ENCODE data around the gene GMPR2. TPM values are rescaled to one million over a fixed set of nuclear protein-coding genes. Genes with fewer than 3 reads are reported as not detected.
A peak's percentile ranks its signal among the peaks of the same experiment; 100 is the strongest.

The GMPR2 gene
- total and polyA plus RNA-seq, 2 of the 13 experiments (the other 11 are each of a cell fraction or from before 2014, with no cell fraction given): 210 to 273 TPM

GRCh38 chr14:24212924-24213865 lies 19.5 kb upstream of the GMPR2 start, which contains the start of gene CHMP4A (continued):
- TF ChIP-seq ZNF562 (CRISPR knock-in tag; IDR thresholded peaks at IDR 0.05; ENCODE audit: borderline replicate concordance) (no peak), POGK (CRISPR knock-in tag; conservative IDR thresholded peaks at IDR 0.05) (peak; percentile 98), SP140L (CRISPR knock-in tag; IDR thresholded peaks at IDR 0.05; ENCODE audit: borderline replicate concordance) (peak; percentile 56; the same call in 1 of the 2 replicates), ZSCAN12 (CRISPR knock-in tag; IDR thresholded peaks at IDR 0.05) (peak; percentile 95; the same call in 1 of the 2 replicates), ZBTB40 (IDR thresholded peaks at IDR 0.05) (no peak), ZBTB40 (CRISPR knock-in tag; IDR thresholded peaks at IDR 0.05) (peak; percentile 82), ZNF468 (CRISPR knock-in tag; IDR thresholded peaks at IDR 0.05) (no peak; the same call in 1 of the 2 replicates), TEAD2 (CRISPR knock-in tag; IDR thresholded peaks at IDR 0.05) (peak; percentile 84; the same call in 1 of the 2 replicates), ARID5B (CRISPR knock-in tag; IDR thresholded peaks at IDR 0.05) (peak; percentile 88; the same call in 1 of the 2 replicates), GPBP1L1 (CRISPR knock-in tag; IDR thresholded peaks at IDR 0.05) (no peak)
